Left colon (tissue), 2 donors: ENCODE data around the gene HIBADH. TPM values are rescaled to one million over a fixed set of nuclear protein-coding genes. Genes with fewer than 3 reads are reported as not detected.
"Not testable (repeated sequence)": the region's sequence is repeated elsewhere in the genome, so short reads cannot be mapped to it uniquely, and the experiment has no call there.

Experiments
- ATAC-seq: fragments of 200-7000 bp; cut with Tn5 transposase; one replicate; pipeline ENCODE4 v1.9.1; 2020; ENCODE audit warnings: mild to moderate bottlenecking, moderate library complexity
- DNase-seq, 2 donors: peaks; one replicate each; pipeline ENCODE4 v3.0.0-alpha.2; 2020
- intact Hi-C, 2 donors: fragments of 100-400 bp; cut with DNase I in 1 of 2; cut with micrococcal nuclease in 1 of 2; formaldehyde crosslinking; loops; one replicate each; pipeline versions ENCODE4 v1.11.2 to v1.14.0; 2022; cut with DNase I, micrococcal nuclease
- total RNA-seq, 2 donors: library from RNA; stranded (reverse); fragmentation: NEBNext Ultra II Directional; extraction: Animal tissue kit (Norgen Biotek cat#: 25700); gene quantifications; one replicate each; pipeline ENCODE4 v1.2.1, GENCODE V29; 2021
- donor health status: DM: no; HTN: no; CAD: no.
- donor health status: DM: yes; HTN: yes; CAD: no.

Gene HIBADH
- total RNA-seq, 2 donors from 2014 or later, result 25.4 to 38.6 TPM

DNA sequence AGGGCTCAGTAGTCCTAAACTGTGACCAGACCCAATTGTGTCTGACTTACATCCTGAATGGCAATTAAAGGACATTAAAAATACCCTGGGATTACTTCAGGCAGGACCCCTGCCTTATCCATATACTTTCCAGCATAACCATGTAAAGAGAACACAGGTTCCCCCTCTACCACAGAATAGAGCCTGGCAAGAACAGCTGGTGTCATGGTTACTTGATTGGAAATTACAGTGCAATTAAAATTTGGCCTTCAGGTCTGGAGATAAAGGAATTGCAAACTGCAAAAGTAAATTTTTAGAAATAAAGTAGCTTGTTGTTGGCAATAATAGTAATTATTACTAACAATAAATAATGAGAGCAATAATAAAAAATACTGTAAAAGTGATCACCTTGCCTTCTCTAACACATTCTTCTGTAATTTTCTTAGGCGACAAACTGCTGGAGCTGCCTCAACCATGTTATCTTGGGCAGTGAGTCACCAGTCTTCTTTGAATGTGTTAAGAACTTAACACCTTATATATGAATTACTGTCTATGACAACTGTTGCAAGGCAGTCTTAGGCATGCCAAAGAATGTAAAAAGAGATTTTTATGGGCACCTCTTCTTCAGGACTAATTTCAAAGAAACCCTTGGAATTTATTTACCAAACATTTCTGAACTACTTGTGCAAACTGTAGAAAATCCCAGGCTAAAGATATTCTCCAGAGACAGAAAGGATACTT lies 53.7 kb downstream of the HIBADH start:
- intact Hi-C loops, result no loop called here
- DNase-seq (no peak), ATAC-seq (no peak)

DNA sequence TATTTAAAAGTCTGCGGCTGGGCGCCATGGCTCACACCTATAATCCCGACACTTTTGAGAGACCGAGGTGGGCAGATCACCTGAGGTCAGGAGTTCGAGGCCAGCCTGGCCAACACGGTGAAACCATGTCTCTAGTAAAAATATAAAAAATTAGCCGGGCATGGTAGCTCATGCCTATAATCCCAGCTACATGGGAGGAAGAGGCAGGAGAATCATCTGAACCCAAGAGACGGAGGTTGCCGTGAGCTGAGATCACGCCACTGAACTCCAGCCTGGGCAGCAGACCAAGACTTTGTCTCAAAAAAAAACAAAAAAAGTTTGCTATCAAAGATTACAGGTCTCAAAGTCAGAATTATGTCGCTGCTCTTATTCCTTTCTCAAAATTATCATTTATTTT lies 55.5 kb downstream of the HIBADH start:
- intact Hi-C loops, result no loop called here
- ATAC-seq (no peak), DNase-seq (no peak)

- ATAC-seq (peak; percentile 84), DNase-seq (no peak)
- intact Hi-C loops, result no loop called here
These were observed 56.1 kb downstream of the HIBADH start for GRCh38 chr7:27606270-27607209.

DNA sequence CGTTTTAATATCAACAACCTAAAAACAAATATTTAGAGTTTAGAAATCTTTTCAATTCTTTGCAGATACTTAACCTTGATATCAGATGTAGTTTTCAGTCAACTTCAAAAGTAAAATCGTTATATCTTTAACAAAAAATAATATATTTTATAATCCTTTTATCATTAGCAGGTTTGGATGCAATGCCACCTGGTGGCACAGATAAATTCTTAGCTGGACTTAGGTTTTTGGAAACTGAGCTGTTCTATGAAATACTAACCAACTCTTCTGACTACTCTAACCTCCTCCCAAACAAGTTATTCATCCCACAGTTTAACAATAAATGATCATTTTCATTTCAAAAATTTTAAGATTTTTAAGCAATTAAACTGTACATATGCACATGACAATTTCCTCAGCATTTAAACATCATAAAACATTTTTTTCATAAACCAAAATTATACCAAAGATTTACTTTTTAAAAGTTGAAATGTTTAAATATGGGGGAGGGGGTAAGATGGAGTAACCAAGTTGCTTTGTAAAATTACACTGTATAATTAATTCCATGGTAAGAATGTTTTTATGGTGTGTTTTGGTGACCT lies 56.9 kb downstream of the HIBADH start:
- no peak for DNase-seq
- intact Hi-C loops, result no loop called here
- peak; percentile 67 for ATAC-seq

DNA sequence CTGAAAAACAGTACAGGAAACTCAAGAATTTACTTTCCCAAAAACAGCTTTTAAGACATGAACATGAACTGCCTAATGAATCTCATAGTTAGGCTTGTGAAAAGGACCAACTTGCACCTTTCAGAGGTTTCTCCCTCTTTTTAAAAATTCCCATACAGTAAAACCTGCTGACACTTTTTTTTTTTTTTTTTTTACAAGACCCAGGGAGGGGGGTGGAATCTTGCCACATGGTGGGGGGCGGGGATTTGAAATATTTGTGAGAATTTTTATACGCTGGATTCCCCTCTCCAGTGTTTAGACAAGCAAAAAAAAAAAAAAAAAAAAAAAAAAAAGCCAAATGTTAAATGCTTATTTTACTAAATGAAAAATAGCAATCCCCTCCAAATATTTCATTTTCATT lies 57.4 kb downstream of the HIBADH start:
- no peak for ATAC-seq
- intact Hi-C loops, result no loop called here

GRCh38 chr7:27603813-27604212 lies 58.9 kb downstream of the HIBADH start:
- intact Hi-C loops, result no loop called here
- no peak for ATAC-seq
- no peak for DNase-seq

More for the DNA sequence above, 57.4 kb downstream of the HIBADH start:
- DNase-seq, result no peak

- intact Hi-C loops, result no loop called here
- DNase-seq (no peak), ATAC-seq (no peak)
These were observed 59.9 kb downstream of the HIBADH start for GRCh38 chr7:27602766-27603165.

GRCh38 chr7:27601217-27601616 lies 61.5 kb downstream of the HIBADH start:
- intact Hi-C loops, result no loop called here
- ATAC-seq (no peak), DNase-seq (no peak)

DNA sequence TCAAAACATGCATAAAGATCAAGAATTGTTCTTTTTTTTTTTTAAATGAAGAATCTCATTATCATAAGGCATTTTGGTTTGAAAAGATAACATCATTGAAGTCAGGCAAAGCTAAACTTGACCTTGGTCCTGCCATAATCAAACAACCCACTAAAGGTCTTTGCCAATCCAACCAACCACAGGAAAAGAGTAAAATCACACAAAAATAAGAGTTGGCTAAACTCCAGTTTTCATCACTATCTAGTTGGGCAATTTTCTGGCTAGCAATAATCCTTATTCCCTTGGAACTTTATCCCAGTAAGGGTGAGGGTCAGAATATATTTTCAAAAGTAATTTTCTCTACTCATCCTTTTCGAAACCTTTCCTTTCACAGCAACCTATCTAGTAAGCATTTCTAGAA lies 62.4 kb downstream of the HIBADH start:
- ATAC-seq (no peak), DNase-seq (no peak)
- intact Hi-C loops, result no loop called here

DNA sequence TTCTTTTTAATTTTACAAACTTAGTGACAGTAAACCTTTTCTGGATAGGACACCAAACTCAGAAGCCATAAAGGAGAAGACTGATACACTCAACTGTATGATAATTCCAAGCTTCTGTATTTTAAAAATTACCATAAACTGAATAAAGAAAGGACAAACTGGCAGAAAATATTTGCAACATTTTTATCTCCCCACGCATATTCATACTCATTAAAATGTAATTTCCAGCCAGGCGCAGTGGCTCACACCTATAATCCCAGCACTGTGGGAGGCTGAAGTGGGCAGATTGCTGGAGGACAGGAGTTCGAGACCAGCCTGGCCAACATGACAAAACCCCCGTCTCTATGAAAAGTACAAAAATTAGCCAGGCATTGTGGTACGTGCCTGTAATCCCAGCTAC lies 67.7 kb downstream of the HIBADH start:
- ATAC-seq, result no peak
- intact Hi-C loops, result no loop called here
- no peak for DNase-seq

DNA sequence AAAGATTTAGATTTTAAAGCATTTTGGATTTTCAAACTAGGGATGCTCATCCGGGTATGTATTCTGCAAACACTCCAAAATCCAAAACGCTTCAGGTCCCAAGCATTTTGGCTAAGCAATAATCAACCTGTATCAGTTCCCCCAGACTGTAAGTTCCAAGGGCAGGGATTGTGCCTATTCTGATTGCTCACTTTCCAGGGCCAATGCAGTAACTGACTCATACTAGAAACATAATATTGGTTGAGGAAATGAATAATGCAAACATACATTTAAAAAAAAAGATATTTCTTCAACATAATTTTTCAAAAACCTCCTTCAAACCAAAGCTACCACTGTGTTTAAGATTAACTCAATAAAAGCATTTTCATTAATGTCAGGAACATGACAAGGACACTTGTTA lies 69.5 kb downstream of the HIBADH start:
- intact Hi-C loops, result no loop called here
- ATAC-seq (no peak), DNase-seq (no peak)

DNA sequence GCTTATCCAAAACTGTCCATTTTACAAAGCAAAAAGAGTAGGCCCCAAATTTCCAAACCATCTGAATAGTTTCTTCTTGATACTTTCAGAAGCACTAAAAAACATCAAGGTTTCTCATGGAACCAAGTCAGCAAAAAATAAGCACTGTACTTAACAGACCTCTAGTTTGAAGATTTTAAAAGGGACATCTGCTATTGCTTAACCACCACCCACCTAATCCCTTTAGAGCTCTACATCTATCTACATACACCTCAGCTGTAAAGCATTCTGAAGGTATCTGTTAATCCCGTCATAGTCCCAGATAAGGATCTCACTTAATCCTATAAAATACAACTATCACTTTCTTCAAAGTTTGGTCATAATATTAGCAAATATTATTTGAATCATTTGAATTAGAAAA lies 72.3 kb downstream of the HIBADH start:
- DNase-seq (no peak), ATAC-seq (no peak)
- intact Hi-C loops, result no loop called here

DNA sequence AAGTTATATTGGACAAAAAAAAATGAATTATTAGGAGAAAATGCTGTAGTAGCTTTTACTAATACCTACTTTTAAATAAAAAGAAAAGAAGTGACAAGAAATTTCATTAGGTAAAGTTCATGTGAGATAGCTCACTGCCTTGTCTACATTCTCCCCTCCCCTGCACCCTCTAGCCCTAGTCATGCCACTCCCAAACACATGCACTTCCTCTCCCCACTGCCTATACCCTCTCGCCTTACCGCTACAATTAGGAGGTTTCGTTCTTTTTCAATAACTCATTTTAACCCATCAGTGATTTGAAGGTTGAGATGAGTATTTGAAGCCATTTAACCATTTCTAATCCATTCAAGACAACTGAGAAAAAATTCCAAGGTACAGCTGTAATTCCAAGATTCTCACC lies 75.3 kb downstream of the HIBADH start:
- intact Hi-C loops, result no loop called here
- DNase-seq (no peak), ATAC-seq (no peak)

DNA sequence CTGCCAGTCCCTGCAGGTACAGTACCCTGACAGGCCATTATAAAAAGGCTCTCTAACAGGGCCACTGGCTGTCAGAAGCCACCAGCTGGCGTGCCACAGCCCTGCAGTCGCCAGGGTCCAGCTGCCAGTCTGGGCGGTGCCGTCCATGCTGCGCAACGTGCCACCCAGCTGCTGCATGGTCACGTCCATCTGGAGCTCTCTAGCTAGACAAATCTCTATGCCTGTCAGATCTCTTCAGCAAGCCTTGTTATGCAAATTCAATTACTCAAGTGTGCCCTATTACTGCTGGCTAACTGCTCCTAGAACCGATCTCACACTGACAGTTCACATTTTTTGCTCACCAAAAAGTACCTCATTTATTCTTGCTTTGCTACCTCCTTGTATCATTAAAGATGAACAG lies 75.9 kb downstream of the HIBADH start:
- DNase-seq (peak; percentile 52 to 57), ATAC-seq (peak; percentile 94)
- intact Hi-C loops, result no loop called here

DNA sequence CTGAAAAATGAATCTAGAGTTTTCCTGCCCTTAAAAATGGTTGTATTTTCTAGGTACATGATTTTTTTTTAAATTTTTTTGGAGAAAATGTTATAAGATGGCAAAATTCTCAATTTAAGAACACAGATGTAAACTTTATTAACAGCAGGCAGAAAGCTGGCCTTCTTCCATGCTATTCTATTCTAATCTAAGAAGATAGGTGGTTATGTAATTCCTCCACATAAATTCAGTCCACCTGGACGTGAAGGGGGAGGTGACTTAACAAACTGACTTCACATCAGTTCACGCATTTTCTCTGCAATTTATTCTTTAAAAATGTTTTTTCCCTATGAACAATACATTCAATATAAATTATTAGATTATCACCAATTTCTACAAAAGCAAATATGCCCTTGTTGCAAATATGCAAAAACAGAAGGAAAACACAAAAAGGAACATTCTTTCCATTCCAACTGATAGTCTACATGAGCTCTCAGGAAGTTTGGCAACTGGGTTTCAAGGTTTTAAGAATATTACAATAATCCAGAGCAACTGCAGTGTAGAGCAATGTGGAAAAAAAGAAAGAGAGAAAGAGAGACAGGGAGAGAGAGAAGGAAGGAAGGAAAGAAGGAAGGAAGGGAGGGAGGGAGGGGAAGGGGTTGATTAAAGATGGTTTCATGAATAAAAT lies 76.8 kb downstream of the HIBADH start:
- ATAC-seq, result no peak
- DNase-seq, result no peak
- intact Hi-C loops, result no loop called here

GRCh38 chr7:27581906-27582305 lies 80.8 kb downstream of the HIBADH start:
- DNase-seq, result no peak
- intact Hi-C loops, result no loop called here
- ATAC-seq, result no peak

- ATAC-seq (peak; percentile 80), DNase-seq (no peak)
- intact Hi-C loops, result no loop called here
These were observed 81.6 kb downstream of the HIBADH start for GRCh38 chr7:27581119-27581518.

DNA sequence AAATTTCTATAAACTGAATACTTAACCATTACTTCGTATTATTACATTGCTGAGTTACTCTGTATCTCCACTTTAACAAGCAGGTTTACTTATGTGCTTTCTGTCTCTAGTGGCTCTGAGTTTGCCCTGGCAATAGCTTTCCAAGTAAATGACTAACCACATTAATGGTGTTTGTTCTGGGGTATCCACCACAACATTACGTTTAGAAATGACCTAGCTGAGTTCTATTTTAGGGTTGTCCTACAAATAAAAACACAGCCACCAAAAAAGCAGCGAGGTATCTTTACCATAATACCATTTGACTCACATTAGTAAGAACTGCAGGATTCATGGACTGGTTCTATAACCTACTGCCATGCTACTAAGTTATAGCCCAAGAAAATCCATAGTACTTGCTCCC lies 83.1 kb downstream of the HIBADH start:
- intact Hi-C loops, result loop anchor here in 1 of 2 donors (10.0 kb wide), 1 partner anchor 365 kb away; no protein-coding TSS in a partner anchor
- no peak for ATAC-seq
- DNase-seq, result no peak

DNA sequence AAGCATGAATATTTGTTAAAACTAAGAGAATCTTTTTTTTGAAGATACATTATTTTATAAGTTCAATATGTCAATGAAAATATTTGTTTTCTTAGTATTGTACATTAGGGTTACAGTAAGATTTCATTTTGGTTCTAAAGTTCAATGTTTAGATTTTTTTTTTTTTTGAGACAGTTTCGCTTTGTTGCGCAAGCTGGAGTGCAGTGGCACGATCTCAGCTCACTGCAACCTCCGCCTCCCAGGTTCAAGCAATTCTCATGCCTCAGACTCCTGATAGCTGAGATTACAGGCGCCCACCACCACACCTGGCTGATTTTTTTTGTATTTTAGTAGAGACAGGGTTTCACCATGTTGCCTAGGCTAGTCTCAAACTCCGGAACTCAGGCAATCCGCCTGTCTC lies 84.5 kb downstream of the HIBADH start:
- not testable (repeated sequence) for DNase-seq, ATAC-seq

More for the DNA sequence above, 84.5 kb downstream of the HIBADH start:
- intact Hi-C loops, result loop anchor here in 1 of 2 donors (10.0 kb wide), 1 partner anchor 363 kb away; no protein-coding TSS in a partner anchor
